HG02678 (cell line): ENCODE results near the gene PWWP2A.
"Not testable (repeated sequence)": the region's sequence is repeated elsewhere in the genome, so short reads cannot be mapped to it uniquely, and the experiment has no call there.

Source experiments
- ATAC-seq: cut with Tn5 transposase; IDR thresholded peaks from one replicate; pipeline ENCODE4 v1.9.1; 2021; ENCODE audit warnings: mild to moderate bottlenecking, moderate library complexity; ENCODE audit not compliant: unreplicated experiment

The PWWP2A gene

GRCh38 chr5:160119142-160119904 is at the start of gene PWWP2A:
Gene PWWP2A, minus strand, starts transcription at chr5:160119450. Its CDS starts 62 bp downstream, at chr5:160119388.
- ATAC-seq = peak; percentile 89

DNA sequence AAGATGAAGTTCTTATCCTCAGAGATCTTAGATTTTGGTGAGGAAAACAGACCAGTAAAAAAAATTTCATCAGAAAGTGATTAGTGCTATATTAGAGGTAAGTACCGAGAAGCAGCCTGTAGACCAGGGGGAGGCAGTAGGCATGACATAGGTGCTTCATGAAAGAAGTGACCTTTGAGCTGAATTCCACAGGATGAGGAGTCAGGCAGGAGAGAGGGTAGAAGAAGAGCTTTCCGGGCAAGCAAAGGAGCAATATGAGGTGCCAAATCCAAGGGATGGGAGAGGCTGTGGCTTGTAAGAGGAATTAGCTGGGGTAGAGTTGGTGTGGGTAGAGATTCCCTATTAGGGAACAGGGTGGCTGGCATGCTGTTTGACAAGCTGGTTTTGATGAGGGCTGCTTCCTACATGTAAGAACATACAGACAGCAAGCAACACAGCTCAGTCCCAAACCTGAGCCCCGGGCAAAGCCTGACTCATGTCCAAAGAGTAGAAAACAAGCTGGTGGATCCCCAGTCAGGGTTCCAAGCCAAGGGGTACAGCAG is 48.4 kb upstream of the PWWP2A start:
- ATAC-seq = no peak

DNA sequence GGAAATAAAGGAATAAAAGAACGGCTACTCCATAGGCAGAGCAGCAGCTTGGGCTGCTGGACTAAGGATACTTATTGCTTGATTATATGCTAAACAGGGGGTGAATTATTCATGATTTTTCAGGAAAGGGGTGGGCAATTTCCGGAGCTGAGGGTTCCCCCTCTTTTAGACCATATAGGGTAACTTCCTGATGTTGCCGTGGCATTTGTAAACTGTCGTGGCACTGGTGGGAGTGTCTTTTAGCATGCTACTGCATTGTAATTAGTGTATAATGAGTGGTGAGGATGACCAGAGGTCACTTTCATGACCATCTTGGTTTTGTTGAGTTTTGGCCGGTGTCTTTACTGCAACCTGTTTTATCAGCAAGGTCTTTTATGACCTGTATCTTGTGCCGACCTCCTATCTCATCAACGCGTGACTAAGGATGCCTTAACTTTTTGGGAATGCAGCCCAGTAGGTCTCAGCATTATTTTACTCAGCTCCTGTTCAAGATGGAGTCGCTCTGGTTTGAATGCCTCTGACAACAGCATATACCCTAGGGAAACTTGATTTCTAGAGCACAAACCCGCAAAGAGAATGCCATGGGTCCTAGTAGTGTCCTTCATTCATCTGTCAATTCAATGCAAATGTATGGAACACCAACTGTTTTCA is 47.8 kb upstream of the PWWP2A start:
- no peak for ATAC-seq

DNA sequence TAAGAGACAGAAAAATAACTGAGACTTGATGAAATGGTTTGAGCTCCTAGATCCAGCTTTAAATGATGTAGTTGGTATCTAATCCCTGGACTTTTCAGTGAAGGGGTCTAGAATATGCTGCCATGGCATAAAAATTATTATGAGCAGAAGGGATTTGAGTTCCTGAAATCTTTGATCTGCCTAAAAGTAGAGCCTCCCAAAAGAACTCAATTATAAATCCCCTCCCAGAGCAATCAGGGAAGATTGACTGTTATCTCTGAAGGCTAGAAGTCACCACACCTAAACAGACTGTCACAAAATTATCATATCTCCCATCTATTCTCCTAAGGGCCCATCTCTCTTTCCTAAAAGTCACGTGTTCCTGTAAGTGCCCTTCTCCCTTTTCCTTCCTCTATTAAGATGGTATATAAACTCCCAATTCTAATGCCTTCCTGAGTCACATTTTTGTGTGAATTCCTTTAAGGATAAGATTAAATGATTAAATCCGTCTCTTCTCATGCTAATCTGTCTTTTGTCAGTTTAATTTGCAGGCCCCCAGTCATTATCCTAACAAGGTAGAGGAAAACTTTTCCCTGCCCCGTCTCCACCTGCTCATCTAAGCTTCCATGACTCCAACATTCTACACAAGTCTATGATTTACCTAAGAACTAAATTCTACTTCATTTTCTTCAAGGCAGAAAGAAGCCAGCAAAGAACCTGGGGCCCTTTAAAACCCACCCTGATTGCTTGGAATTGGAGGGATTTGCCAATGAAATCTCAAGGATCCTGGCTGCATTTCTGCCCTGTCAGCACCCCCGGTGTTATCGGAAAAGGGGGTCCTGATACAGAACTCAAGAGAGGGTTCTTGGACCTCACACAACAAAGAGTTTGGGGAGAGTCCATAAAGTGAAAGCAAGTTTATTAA is 47.1 kb upstream of the PWWP2A start:
- ATAC-seq = no peak

GRCh38 chr5:160165137-160166068 is 46.2 kb upstream of the PWWP2A start:
- ATAC-seq = no peak

DNA sequence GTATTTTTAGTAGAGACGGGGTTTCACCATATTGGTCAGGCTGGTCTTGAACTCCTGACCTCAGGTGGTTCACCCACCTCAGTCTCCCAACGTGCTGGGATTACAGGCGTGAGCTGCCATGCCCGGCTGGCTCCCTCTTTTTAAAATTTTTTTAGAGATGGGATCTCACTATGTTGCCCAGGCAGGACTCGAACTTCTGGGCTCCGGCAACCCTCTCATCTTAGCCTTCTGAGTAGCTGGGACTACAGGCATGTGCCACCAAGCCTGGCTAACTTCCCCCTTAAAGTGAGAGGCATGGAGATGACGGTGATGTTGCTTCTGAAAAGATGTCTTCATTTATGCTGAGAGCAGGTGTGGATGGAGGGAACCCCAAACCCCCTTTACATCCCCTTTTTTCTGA is 43.7 kb upstream of the PWWP2A start:
- no peak for ATAC-seq

DNA sequence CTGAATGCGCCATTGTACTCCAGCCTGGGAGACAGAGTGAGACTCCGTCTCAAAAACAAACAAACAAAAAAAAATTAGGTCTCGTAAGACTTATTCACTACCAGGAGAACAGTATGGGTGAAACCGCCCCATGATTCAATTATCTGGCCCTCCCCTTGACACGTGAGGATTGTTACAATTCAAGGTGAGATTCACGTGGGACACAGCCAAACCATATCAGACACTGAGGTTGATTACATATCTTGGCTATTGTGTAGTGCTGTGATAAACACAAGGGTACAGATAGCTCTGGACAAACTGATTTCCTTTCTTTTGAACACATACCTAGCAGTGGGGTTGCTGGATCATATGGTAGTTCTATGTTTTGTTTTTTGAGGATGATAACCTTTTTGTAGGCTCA is 42.4 kb upstream of the PWWP2A start:
- no peak for ATAC-seq

- not testable (repeated sequence) for ATAC-seq
Measured at GRCh38 chr5:160160875-160161274, 41.6 kb upstream of the PWWP2A start.

DNA sequence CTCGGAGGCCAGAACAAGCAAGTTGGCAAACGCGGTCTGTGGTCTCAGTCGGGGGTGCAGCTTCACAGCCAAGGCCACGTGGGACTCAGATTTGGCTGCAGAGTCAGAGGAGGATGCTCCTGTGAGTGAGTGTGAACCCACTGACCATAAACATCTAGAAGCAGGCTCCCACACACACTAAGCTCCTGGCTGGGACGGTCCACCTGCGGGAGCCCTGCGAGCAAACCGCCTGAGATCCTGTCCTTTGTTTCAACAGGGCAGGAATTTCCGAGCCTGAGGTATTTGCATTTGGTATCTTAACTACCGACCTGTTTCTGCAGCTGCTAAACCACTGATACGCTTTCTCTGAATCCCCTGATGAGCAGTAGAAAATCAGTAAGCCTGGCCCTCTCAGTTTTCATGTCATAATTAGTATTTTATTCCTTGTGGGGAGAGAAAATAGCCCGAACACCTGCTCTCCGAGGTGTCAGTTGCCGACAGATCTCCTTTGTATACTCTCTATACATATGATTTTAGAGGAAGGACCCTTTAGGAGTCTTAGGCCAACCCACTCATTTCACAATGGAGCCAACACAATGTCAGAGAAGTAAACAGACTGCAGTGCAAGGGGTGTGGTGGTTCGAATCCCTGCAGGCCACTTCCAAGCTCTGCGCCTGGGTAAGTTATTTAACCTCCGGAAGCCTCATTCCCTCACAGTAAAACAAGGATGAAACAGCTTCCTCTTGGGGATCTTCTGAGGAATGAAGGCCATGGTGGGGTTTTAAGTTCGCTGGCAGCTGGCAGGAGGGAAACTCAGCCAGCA is 40.9 kb upstream of the PWWP2A start:
- ATAC-seq = peak; percentile 83

DNA sequence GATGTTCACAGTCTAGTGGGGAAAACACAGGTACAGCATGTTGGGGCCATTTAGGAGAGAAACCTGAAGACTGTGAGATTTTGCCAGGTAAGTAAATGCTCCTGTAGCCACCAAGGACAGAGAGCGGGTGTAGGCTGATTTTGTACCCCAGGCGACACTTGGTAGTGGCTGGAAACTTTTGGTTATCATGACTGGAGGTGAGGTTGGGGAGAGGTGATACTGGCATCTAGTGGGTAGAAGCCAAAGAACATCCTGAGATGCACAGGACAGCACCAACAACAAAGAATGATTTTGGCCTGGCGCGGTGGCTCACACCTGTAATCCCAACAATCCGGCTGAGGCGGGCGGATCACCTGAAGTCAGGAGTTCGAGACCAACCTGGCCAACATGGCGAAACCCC is 38.8 kb upstream of the PWWP2A start:
- no peak for ATAC-seq

- no peak for ATAC-seq
Measured at GRCh38 chr5:160155017-160155750, 35.9 kb upstream of the PWWP2A start.

DNA sequence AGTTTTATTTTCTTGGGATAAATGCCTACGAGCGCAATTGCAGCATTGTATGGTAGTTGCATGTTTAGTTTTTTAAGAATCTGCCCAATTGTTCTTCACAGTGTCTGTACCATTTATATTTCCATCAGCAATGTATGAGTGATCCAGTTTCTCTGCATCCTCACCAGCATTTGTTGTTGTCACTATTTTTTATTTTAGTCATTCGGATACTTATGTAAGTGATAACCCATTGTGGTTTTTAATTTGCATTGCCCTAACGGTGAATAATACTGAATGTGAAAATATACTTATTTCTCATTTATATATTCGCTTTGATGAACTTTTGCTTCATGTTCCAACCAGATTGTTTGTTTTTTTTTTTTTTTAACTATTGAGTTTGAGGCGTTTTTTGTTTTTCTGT is 33.7 kb upstream of the PWWP2A start:
- ATAC-seq = no peak

DNA sequence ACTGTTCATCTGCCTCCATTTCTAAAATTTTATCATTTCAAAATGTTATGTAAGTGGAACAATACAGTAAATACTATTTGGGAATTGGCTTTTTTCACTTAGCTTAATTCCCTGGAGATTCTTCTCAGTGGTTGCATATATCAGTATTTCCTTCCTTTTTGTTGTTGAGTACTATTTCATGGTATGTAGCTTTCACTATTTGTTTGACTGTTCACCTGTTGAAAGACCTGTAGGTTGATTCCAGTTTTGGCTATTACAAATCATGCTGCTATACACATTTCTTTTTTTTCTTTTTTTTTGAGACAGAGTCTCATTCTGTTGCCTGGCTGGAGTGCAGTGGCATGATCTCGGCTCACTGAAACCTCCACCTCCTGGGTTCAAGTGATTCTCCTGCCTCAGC is 33.0 kb upstream of the PWWP2A start:
- ATAC-seq = no peak

DNA sequence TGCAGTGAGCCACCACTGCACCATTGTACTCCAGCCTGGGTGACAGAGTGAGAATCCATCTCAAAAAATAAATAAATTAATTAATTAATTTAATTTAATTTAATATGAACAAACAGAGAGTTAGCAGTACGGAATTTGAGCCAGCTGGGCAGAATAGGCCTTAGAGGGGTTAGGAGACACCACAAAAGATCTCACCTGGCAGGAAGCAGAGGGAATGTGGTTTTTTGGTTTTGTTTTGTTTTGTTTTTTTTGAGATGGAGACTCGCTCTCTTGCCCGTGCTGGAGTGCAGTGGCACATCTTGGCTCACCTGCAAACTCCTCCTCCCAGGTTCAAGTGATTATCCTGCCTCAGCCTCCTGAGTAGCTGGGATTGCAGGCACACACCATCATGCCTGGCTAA is 31.8 kb upstream of the PWWP2A start:
- ATAC-seq = no peak

DNA sequence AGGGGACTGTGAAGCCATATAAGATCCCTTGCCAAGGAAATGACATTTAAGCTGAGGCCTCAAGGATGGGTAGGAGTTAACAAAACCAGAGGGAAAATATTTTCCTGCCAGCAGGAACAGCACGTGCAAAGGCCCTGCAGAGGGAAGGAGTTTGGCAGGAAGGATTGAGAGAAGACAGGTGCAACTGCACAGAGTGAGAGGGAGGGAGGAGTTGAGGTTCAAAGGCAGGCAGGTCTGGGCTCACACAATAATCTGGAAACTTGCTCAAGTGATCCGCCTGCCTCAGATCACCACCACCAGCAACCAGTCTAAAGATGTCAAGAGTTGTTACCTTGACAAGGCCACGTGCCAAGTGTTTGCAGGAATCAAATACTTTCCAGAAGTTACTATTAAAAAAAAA is 31.1 kb upstream of the PWWP2A start:
- no peak for ATAC-seq

DNA sequence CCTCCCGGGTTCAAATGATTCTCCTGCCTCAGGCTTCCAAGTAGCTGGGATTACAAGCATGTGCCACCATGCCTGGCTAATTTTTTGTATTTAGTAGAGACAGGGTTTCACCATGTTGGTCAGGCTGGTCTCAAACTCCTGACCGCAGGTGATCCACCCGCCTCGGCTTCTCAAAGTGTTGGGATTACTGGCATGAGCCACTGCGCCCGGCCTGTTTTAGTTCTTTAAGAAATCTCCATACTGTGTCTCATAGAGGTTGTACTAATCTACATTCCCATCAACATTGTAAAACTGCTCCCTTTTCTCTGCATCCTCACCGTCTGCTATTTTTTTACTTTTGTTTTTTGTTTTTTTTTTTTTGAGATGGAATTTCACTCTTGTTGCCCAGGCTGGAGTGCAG is 25.2 kb upstream of the PWWP2A start:
- not testable (repeated sequence) for ATAC-seq

GRCh38 chr5:160134332-160134731 is 15.1 kb upstream of the PWWP2A start:
- ATAC-seq = no peak

DNA sequence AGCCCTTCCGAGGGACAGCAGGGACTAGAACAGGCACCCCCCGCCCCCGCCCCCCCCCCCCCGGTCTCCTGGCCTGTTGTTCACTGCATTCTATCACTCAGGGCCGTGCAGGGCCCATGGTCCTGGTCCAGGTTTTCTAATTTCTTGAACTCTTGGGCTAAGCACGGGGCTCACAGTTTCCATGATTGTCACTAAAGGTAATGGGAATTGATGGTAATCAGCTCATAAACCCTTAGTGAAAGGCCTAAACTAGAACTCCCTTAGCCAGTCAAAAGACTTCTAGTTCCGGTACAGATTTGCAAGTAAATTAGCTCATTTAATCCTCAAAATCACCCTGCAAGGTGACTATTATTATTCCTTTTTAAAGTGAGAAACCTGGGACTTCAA is 14.7 kb upstream of the PWWP2A start:
- ATAC-seq = no peak
